Nephron (organoid): ENCODE data around the gene EPHB2.

ENCODE experiments used
- H3K27ac Mint-ChIP-seq, 3 experiments: 2 replicates each; pipeline ENCODE4 v1.8.0; 2020; ENCODE audit warnings: mixed read lengths in 3 of 3, mild to moderate bottlenecking in 2 of 3, moderate library complexity in 1 of 3
- H3K27me3 Mint-ChIP-seq: 2 replicates; pipeline ENCODE4 v1.8.0; 2021; ENCODE audit warnings: low read depth, mild to moderate bottlenecking, moderate library complexity, mixed read lengths
- H3K36me3 Mint-ChIP-seq: 2 replicates; pipeline ENCODE4 v1.8.0; 2020; ENCODE audit warnings: low read depth, mixed read lengths
- H3K4me1 Mint-ChIP-seq: 2 replicates; pipeline ENCODE4 v1.8.0; 2020; ENCODE audit warnings: mixed read lengths
- H3K4me3 Mint-ChIP-seq, 3 experiments: 2 replicates each; pipeline ENCODE4 v1.8.0; 2020; ENCODE audit warnings: mild to moderate bottlenecking in 3 of 3, mixed read lengths in 3 of 3, moderate library complexity in 2 of 3
- H3K9me3 Mint-ChIP-seq: 2 replicates; pipeline ENCODE4 v1.8.0; 2020; ENCODE audit warnings: mixed read lengths
- TF ChIP-seq, protein P1 (sequence below), 3 experiments: fragments of 200-600 bp; sonication (generic); IDR thresholded peaks; one replicate each; pipeline ENCODE4 v1.5.0; 2021; ENCODE audit warnings: antibody characterized with exemption in 3 of 3; ENCODE audit not compliant: unreplicated experiment in 3 of 3

Gene EPHB2

DNA sequence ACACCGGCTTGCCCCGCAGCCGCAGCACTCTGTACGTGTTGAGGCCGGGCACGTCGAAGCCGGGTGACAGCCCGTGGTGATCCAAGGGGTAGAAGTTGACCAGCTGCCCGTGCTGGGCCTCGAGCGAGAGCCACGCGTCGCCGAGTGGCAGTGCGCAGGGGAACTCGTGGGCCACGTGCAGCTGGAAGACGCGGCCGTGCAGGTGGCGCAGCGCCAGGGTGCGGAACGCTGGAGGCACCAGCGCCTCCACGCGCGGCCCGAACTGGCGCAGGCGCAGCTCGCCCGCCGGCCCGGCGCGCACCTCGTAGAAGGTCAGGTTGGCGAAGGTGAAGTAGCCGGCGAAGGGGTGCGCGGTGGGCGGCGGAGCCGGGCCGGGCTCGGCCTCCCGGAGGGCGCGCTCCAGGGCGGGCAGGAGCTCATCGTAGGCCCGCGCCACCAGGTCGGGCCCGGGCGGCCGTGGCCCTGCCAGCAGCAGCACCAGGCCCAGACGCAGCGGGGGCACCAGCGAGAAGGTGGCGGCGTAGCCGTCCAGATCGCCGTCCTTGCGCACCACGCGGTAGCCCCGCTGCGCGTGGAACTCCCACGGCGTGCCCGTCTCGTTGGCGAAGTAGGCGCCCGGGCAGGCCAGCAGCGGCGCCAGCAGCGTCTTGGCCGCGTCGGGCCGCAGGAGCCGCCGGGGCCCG, 242.6 kb downstream of the EPHB2 start:
- no peaks in the 10 kb centered on the region for H3K36me3 Mint-ChIP-seq
- TF ChIP-seq, protein P1, sequence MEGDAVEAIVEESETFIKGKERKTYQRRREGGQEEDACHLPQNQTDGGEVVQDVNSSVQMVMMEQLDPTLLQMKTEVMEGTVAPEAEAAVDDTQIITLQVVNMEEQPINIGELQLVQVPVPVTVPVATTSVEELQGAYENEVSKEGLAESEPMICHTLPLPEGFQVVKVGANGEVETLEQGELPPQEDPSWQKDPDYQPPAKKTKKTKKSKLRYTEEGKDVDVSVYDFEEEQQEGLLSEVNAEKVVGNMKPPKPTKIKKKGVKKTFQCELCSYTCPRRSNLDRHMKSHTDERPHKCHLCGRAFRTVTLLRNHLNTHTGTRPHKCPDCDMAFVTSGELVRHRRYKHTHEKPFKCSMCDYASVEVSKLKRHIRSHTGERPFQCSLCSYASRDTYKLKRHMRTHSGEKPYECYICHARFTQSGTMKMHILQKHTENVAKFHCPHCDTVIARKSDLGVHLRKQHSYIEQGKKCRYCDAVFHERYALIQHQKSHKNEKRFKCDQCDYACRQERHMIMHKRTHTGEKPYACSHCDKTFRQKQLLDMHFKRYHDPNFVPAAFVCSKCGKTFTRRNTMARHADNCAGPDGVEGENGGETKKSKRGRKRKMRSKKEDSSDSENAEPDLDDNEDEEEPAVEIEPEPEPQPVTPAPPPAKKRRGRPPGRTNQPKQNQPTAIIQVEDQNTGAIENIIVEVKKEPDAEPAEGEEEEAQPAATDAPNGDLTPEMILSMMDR (IDR thresholded peaks at IDR 0.05; ENCODE audit: unreplicated experiment in 3 of 3), result no peak
- no peak overlapping the region for H3K4me3 Mint-ChIP-seq
- H3K27ac Mint-ChIP-seq, result no peak overlapping the region
- H3K4me1 Mint-ChIP-seq, result no peaks in the 10 kb centered on the region
- H3K9me3 Mint-ChIP-seq, result no peaks in the 10 kb centered on the region
- peaks cover 4% of the 10 kb centered on the region for H3K27me3 Mint-ChIP-seq

DNA sequence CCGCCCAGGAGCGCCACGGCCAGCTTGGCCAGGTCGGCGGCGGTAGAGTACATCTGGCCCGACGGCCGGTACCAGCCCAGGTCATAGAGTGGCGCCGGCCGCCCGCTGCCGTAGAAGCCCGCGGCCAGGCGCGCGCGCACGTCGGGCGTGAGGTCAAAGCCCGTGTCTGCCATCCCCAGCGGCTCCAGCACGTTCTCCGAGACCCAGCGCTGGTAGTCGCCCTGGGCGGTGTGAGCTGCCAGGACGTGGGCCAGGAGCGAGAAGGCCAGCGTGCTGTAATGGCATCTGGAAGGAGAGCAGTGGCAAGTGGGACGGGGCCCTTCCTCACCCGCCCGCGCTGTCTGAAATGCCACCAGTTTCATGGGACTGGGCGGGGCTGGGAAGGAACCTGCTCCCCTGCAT, 243.1 kb downstream of the EPHB2 start:
- Mint-ChIP-seq H3K9me3 (no peaks in the 10 kb centered on the region), H3K27me3 (peaks cover 4% of the 10 kb centered on the region), H3K4me1 (no peaks in the 10 kb centered on the region), H3K27ac (no peak overlapping the region), H3K36me3 (no peaks in the 10 kb centered on the region), H3K4me3 (no peak overlapping the region)
- TF ChIP-seq, protein P1 (IDR thresholded peaks at IDR 0.05; ENCODE audit: unreplicated experiment in 3 of 3), result no peak

DNA sequence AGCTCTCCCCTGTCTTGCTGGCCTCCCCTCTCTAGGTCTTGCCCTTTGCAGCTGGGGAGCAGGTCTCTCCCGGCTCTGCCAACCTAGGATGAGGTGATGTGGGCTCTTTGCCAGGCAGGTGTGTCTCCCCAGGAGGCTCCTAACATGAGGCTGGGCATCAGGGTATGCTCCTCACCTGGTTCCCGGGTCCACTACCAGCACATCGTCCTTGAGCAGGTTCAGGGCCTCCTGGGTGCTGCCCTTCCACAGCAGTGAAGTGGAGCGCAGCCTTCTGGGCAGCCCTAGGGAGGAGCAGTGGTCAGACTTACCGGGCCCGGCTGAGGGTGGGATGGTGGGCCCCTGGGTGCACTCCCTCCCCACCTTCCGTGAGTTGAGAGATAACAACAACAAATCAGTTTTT, 244.5 kb downstream of the EPHB2 start:
- no peak overlapping the region for H3K4me3 Mint-ChIP-seq
- no peaks in the 10 kb centered on the region for H3K4me1 Mint-ChIP-seq
- TF ChIP-seq, protein P1 (IDR thresholded peaks at IDR 0.05; ENCODE audit: unreplicated experiment in 3 of 3), result no peak
- H3K36me3 Mint-ChIP-seq, result no peaks in the 10 kb centered on the region
- H3K27ac Mint-ChIP-seq, result no peak overlapping the region
- no peaks in the 10 kb centered on the region for H3K9me3 Mint-ChIP-seq
- H3K27me3 Mint-ChIP-seq, result peaks cover 4% of the 10 kb centered on the region

DNA sequence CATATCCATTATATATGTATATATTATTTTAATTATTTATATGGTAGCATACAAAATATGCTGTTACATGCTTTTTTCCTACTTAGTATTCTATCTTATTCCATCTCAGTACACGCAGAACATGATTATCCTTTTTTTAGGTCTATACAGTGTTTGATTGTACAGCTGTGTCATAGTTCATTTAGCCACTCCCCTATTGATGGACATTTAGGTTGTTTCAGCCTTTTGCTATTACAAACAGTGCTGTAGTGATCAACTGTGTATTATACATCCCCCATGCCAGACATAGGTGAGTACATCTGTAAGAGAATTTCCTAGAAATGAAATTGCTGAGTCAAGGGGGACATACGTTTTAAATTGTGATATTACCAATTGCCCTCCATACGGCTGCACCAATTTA, 246.4 kb downstream of the EPHB2 start:
- Mint-ChIP-seq H3K27me3 (peaks cover 9% of the 10 kb centered on the region), H3K4me1 (no peaks in the 10 kb centered on the region), H3K9me3 (no peaks in the 10 kb centered on the region), H3K4me3 (no peak overlapping the region), H3K36me3 (no peaks in the 10 kb centered on the region), H3K27ac (no peak overlapping the region)
- TF ChIP-seq, protein P1 (IDR thresholded peaks at IDR 0.05; ENCODE audit: unreplicated experiment in 3 of 3), result no peak

DNA sequence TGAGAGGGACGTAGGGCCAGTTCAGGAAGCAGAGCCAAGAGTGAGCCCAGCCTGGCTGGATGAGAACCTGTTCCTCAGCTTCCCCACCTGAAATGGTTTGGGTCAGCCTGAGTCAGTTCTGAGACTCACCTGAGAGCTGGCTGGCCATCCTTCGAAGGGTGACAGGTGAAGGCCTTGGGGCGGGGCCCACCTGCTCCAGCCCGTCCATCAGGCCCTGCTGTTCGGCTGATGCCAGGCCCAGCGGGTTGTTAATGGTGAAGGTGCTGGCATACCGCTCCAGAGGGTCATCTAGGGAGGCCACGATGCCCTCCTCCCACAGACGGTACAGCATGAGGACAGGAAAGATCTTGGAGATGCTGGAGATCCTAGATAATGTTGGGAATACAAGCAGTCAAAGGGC, 247.9 kb downstream of the EPHB2 start:
- H3K27me3 Mint-ChIP-seq, result peaks cover 9% of the 10 kb centered on the region
- H3K27ac Mint-ChIP-seq, result no peak overlapping the region
- no peak overlapping the region for H3K4me3 Mint-ChIP-seq
- TF ChIP-seq, protein P1 (IDR thresholded peaks at IDR 0.05; ENCODE audit: unreplicated experiment in 3 of 3), result no peak
- no peaks in the 10 kb centered on the region for H3K36me3 Mint-ChIP-seq
- no peaks in the 10 kb centered on the region for H3K4me1 Mint-ChIP-seq
- no peaks in the 10 kb centered on the region for H3K9me3 Mint-ChIP-seq
